ENCODE data around the gene CMTM8.
"Not testable (repeated sequence)": the region's sequence is repeated elsewhere in the genome, so short reads cannot be mapped to it uniquely, and the experiment has no call there.

The CMTM8 gene

GRCh38 chr3:32374788-32375595 lies 136.5 kb downstream of the CMTM8 start:
- peak in 1 of 2 donors; percentile 40 for DNase-seq (ENCODE audit: low read depth in 1 of 2, low spot score in 1 of 2)

- DNase-seq (ENCODE audit: low read depth in 1 of 2, low spot score in 1 of 2), result no peak
Observed at GRCh38 chr3:32375596-32375930, 137.1 kb downstream of the CMTM8 start.

- no peak for DNase-seq (ENCODE audit: low read depth in 1 of 2, low spot score in 1 of 2)
Observed at GRCh38 chr3:32376115-32376514, 137.6 kb downstream of the CMTM8 start.

GRCh38 chr3:32379831-32380500 lies 141.5 kb downstream of the CMTM8 start:
- DNase-seq (ENCODE audit: low read depth in 1 of 2, low spot score in 1 of 2), result no peak

- DNase-seq (ENCODE audit: low read depth in 1 of 2, low spot score in 1 of 2), result no peak
Observed at GRCh38 chr3:32381922-32382321, 143.4 kb downstream of the CMTM8 start.

- no peak for DNase-seq (ENCODE audit: low read depth in 1 of 2, low spot score in 1 of 2)
Observed at GRCh38 chr3:32383136-32383711, 144.7 kb downstream of the CMTM8 start.

GRCh38 chr3:32384938-32385337 lies 146.5 kb downstream of the CMTM8 start:
- DNase-seq (ENCODE audit: low read depth in 1 of 2, low spot score in 1 of 2), result no peak

GRCh38 chr3:32387512-32387911 lies 149.0 kb downstream of the CMTM8 start:
- DNase-seq (ENCODE audit: low read depth in 1 of 2, low spot score in 1 of 2), result no peak

- not testable (repeated sequence) for DNase-seq (ENCODE audit: low read depth in 1 of 2, low spot score in 1 of 2)
Observed at GRCh38 chr3:32389577-32389976, 151.1 kb downstream of the CMTM8 start.

GRCh38 chr3:32391643-32392535 lies 153.4 kb downstream of the CMTM8 start, which contains the start of gene CMTM7:
Gene CMTM7 (plus strand): TSS chr3:32391853. CDS start chr3:32391907, 54 bp downstream.
- peak; percentile 31 to 33 for DNase-seq (ENCODE audit: low read depth in 1 of 2, low spot score in 1 of 2)

- DNase-seq (ENCODE audit: low read depth in 1 of 2, low spot score in 1 of 2), result no peak
Observed at GRCh38 chr3:32392536-32393302, 154.2 kb downstream of the CMTM8 start.

GRCh38 chr3:32395496-32395895 lies 157.0 kb downstream of the CMTM8 start:
- DNase-seq (ENCODE audit: low read depth in 1 of 2, low spot score in 1 of 2), result no peak

GRCh38 chr3:32397941-32398340 lies 159.5 kb downstream of the CMTM8 start:
- DNase-seq (ENCODE audit: low read depth in 1 of 2, low spot score in 1 of 2), result no peak

GRCh38 chr3:32398531-32398930 lies 160.1 kb downstream of the CMTM8 start:
- no peak for DNase-seq (ENCODE audit: low read depth in 1 of 2, low spot score in 1 of 2)

GRCh38 chr3:32399030-32399620 lies 160.6 kb downstream of the CMTM8 start:
- no peak for DNase-seq (ENCODE audit: low read depth in 1 of 2, low spot score in 1 of 2)

GRCh38 chr3:32401126-32401525 lies 162.6 kb downstream of the CMTM8 start:
- no peak for DNase-seq (ENCODE audit: low read depth in 1 of 2, low spot score in 1 of 2)

GRCh38 chr3:32401556-32402081 lies 163.1 kb downstream of the CMTM8 start:
- peak; percentile 21 to 27 for DNase-seq (ENCODE audit: low read depth in 1 of 2, low spot score in 1 of 2)

GRCh38 chr3:32403663-32404062 lies 165.2 kb downstream of the CMTM8 start:
- DNase-seq (ENCODE audit: low read depth in 1 of 2, low spot score in 1 of 2), result no peak

GRCh38 chr3:32404714-32405113 lies 166.2 kb downstream of the CMTM8 start:
- DNase-seq (ENCODE audit: low read depth in 1 of 2, low spot score in 1 of 2), result no peak

GRCh38 chr3:32405155-32405554 lies 166.7 kb downstream of the CMTM8 start:
- no peak for DNase-seq (ENCODE audit: low read depth in 1 of 2, low spot score in 1 of 2)

All from stimulated activated CD4-positive, alpha-beta T cell treated with anti-CD3 and anti-CD28 coated beads, Interleukin-15, amount 100 ng/mL, for 1 hour (primary cell).